ENCODE data around the gene PARD3B. TPM values are rescaled to one million over a fixed set of nuclear protein-coding genes. Genes with fewer than 3 reads are reported as not detected.

Gene PARD3B
- total and polyA plus RNA-seq, 7 donors, result 0.42 to 6.0 (median 4.8) TPM

GRCh38 chr2:205629091-205629776 lies 1084.0 kb downstream of the PARD3B start:
- TF ChIP-seq, protein P1, sequence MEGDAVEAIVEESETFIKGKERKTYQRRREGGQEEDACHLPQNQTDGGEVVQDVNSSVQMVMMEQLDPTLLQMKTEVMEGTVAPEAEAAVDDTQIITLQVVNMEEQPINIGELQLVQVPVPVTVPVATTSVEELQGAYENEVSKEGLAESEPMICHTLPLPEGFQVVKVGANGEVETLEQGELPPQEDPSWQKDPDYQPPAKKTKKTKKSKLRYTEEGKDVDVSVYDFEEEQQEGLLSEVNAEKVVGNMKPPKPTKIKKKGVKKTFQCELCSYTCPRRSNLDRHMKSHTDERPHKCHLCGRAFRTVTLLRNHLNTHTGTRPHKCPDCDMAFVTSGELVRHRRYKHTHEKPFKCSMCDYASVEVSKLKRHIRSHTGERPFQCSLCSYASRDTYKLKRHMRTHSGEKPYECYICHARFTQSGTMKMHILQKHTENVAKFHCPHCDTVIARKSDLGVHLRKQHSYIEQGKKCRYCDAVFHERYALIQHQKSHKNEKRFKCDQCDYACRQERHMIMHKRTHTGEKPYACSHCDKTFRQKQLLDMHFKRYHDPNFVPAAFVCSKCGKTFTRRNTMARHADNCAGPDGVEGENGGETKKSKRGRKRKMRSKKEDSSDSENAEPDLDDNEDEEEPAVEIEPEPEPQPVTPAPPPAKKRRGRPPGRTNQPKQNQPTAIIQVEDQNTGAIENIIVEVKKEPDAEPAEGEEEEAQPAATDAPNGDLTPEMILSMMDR (IDR thresholded peaks at IDR 0.05), result no peak
- DNase-seq, result no peak

DNA sequence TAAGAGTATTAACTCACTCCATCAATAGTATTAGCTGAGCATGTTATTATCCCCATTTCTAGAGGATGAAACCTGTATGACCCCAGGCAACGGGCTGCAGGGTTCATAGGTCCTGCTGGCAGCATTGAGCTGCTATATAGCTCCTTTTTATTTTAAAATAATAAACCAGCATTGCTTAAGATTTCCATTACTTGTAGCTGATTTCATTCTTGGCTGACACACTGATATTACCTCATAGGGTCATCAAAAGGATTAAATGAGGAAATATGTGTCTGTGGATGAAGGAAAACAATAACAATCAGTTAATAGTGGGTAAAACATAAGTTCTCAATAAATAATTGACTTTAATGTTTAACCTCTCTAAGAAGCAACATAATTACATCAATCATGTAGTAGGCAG lies 1088.7 kb downstream of the PARD3B start:
- Histone ChIP-seq H3K4me1 (no peaks in the 10 kb centered on the region), H3K27me3 (ENCODE audit: insufficient read depth in 3 of 3, low read length in 2 of 3) (no peaks in the 10 kb centered on the region), H3K36me3 (ENCODE audit: insufficient read depth in 1 of 2, low read depth in 1 of 2) (no peaks in the 10 kb centered on the region), H3K9me3 (no peaks in the 10 kb centered on the region), H3K4me3 (no peak overlapping the region), H3K27ac (no peak overlapping the region)
- ATAC-seq (no peak), DNase-seq (no peak)
- 59 to 66% (median 62%) methylated on average over 1 of the region's 1 CpG for WGBS, 3 donors
- TF ChIP-seq, protein P1 (IDR thresholded peaks at IDR 0.05), result no peak
- intact Hi-C loops (cut with DNase I), result no loop called here

More at GRCh38 chr2:205629091-205629776, 1084.0 kb downstream of the PARD3B start:
- WGBS, 3 donors, result 73 to 78% (median 74%) methylated on average over 10 of the region's 10 CpGs
- Histone ChIP-seq H3K27ac (no peak overlapping the region), H3K4me3 (no peak overlapping the region), H3K27me3 (ENCODE audit: insufficient read depth in 3 of 3, low read length in 2 of 3) (no peaks in the 10 kb centered on the region), H3K9me3 (no peaks in the 10 kb centered on the region), H3K36me3 (ENCODE audit: insufficient read depth in 1 of 2, low read depth in 1 of 2) (no peaks in the 10 kb centered on the region), H3K4me1 (no peaks in the 10 kb centered on the region)
- intact Hi-C loops (cut with DNase I), result no loop called here
- ATAC-seq, result no peak

DNA sequence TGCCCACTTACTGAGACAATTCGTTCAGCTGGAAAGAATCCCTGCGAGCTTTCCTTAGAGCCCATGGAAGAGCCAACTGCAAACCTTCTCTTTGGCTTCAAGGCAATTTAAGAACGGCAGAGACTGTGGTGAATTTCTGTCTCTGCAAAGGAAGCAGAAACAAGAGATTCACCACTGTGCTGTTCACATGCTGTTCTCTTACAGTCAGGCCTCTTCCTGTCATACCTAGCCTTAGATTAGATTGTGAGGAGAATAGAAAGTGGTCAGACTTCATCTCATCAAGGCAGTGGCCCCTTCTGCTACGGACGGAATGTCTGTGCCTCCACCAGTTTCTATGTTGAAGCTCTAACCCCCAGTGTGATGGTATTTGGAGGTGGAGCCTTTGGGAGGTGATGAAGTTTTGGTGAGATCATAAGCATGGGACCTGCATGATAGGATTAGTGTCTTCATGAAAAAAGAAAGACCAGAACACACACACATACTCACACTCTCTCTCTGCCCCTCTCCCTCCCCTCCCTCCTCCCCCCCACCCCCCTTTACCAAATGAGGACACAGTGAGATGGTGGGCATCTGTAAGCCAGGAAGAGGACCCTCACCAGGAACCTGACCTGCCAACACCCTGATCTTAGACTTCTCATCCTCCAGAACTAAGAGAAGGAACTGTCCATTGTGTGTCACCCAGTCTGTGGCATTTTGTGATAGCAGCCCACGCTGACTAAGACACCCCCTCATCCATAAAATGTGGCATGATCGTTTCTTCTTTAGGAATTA lies 1091.5 kb downstream of the PARD3B start:
- Histone ChIP-seq H3K4me1 (no peaks in the 10 kb centered on the region), H3K27me3 (ENCODE audit: insufficient read depth in 3 of 3, low read length in 2 of 3) (no peaks in the 10 kb centered on the region), H3K9me3 (no peaks in the 10 kb centered on the region), H3K27ac (no peak overlapping the region), H3K36me3 (ENCODE audit: insufficient read depth in 1 of 2, low read depth in 1 of 2) (no peaks in the 10 kb centered on the region), H3K4me3 (no peak overlapping the region)
- ATAC-seq (no peak), DNase-seq (no peak)
- intact Hi-C loops (cut with DNase I), result no loop called here
- TF ChIP-seq, protein P1 (IDR thresholded peaks at IDR 0.05), result no peak
- 64 to 68% (median 64%) methylated on average over 7 of the region's 7 CpGs for WGBS, 3 donors

DNA sequence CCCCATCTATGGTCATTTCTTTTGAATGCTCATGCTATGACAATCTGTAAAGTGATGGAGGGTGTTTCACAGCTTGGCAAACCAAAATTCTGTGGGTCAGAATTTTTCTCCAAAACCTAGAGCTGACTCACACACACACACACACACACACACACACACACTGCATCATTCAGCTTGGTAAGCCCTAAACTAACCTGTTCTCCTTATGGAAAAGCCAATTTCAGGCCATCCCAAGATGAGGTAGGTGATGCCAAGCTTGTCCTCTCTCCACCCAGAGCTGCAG lies 1092.0 kb downstream of the PARD3B start:
- TF ChIP-seq, protein P1 (IDR thresholded peaks at IDR 0.05), result no peak
- H3K4me1 ChIP-seq, result no peaks in the 10 kb centered on the region
- H3K36me3 ChIP-seq (ENCODE audit: insufficient read depth in 1 of 2, low read depth in 1 of 2), result no peaks in the 10 kb centered on the region
- ATAC-seq, result no peak
- DNase-seq, result no peak
- H3K9me3 ChIP-seq, result no peaks in the 10 kb centered on the region
- no peak overlapping the region for H3K27ac ChIP-seq
- intact Hi-C loops (cut with DNase I), result no loop called here
- H3K27me3 ChIP-seq (ENCODE audit: insufficient read depth in 3 of 3, low read length in 2 of 3), result no peaks in the 10 kb centered on the region
- H3K4me3 ChIP-seq, result no peak overlapping the region
